HEK293 (cell line): Measurements from ENCODE around the gene CDYL2.

ENCODE experiments used
- CTCF ChIA-PET: fragments of 350-600 bp; formaldehyde crosslinking; extraction: SDS; loops from one replicate; lab custom pipeline; 2021; ENCODE audit warnings: antibody characterized with exemption; lab: Yijun Ruan, JAX
- POLR2A ChIA-PET: fragments of 300-600 bp; formaldehyde crosslinking; extraction: SDS; loops from one replicate; lab custom pipeline; 2020; ENCODE audit warnings: antibody characterized with exemption, inconsistent platforms; lab: Yijun Ruan, JAX
- H3K27ac ChIP-seq: fragments of 200-500 bp; sonication (Bioruptor generic); 2 replicates; pipeline ENCODE4 v1.5.1; 2014; ENCODE audit warnings: low read depth, low read length, control low read depth, inconsistent platforms; ENCODE audit errors: extremely low read depth
- H3K36me3 ChIP-seq, 2 experiments: fragments of 200-500 bp in 1 of 2; sonication (Bioruptor generic) in 1 of 2; 1 replicate in 1 of 2; 2 replicates in 1 of 2; pipeline ENCODE4 v1.5.1; 2014 to 2017; ENCODE audit warnings: inconsistent platforms in 2 of 2, low read length in 2 of 2; ENCODE audit not compliant: control insufficient read depth in 2 of 2, insufficient read depth in 1 of 2
- H3K4me1 ChIP-seq: fragments of 200-500 bp; sonication (Bioruptor generic); 2 replicates; pipeline ENCODE4 v1.5.1; 2014; ENCODE audit warnings: mild to moderate bottlenecking, low read length, inconsistent platforms; ENCODE audit not compliant: control insufficient read depth, insufficient read depth
- H3K4me3 ChIP-seq: 2 replicates; pipeline ENCODE4 v1.5.1; 2011; ENCODE audit warnings: low read depth, mild to moderate bottlenecking, control low read depth, low read length, moderate library complexity
- H3K9me3 ChIP-seq: fragments of 200-500 bp; sonication (Bioruptor generic); 2 replicates; pipeline ENCODE4 v1.5.1; 2014; ENCODE audit warnings: low read depth, low read length, inconsistent platforms; ENCODE audit not compliant: control insufficient read depth, insufficient read depth
- FEZF1 ChIP-seq: fragments of 450-650 bp; formaldehyde crosslinking; IDR thresholded peaks from 2 replicates; pipeline ENCODE4 v1.5.1; 2016; ENCODE audit warnings: missing biosample characterization, missing genetic modification characterization
- GLIS1 ChIP-seq: fragments of 450-650 bp; formaldehyde crosslinking; IDR thresholded peaks from 2 replicates; pipeline ENCODE4 v1.5.1; 2016; ENCODE audit warnings: missing biosample characterization, missing genetic modification characterization
- KLF10 ChIP-seq: fragments of 450-650 bp; IDR thresholded peaks from 2 replicates; pipeline ENCODE4 v1.5.1; 2018; ENCODE audit warnings: missing biosample characterization, mild to moderate bottlenecking, missing genetic modification characterization
- PATZ1 ChIP-seq: fragments of 450-650 bp; formaldehyde crosslinking; IDR thresholded peaks from 2 replicates; pipeline ENCODE4 v1.5.1; 2016; ENCODE audit warnings: missing biosample characterization, missing genetic modification characterization
- RBAK ChIP-seq: fragments of 450-650 bp; formaldehyde crosslinking; IDR thresholded peaks from 2 replicates; pipeline ENCODE4 v1.5.1; 2016; ENCODE audit warnings: missing biosample characterization, missing genetic modification characterization
- SETDB1 ChIP-seq: IDR thresholded peaks from one replicate; pipeline ENCODE4 v1.6.1; 2017; ENCODE audit warnings: mild to moderate bottlenecking, low read length, moderate library complexity, mixed read lengths; ENCODE audit not compliant: insufficient read length
- YY1 ChIP-seq: fragments of 450-650 bp; formaldehyde crosslinking; IDR thresholded peaks from 2 replicates; pipeline ENCODE4 v1.5.1; 2018; ENCODE audit warnings: missing biosample characterization, missing genetic modification characterization
- ZNF112 ChIP-seq: fragments of 450-650 bp; formaldehyde crosslinking; IDR thresholded peaks from 2 replicates; pipeline ENCODE4 v1.5.0; 2017; ENCODE audit warnings: missing biosample characterization, missing genetic modification characterization
- ZNF19 ChIP-seq: fragments of 450-650 bp; formaldehyde crosslinking; IDR thresholded peaks from 2 replicates; pipeline ENCODE4; 2016; ENCODE audit warnings: missing biosample characterization, missing genetic modification characterization, low read depth
- ZNF214 ChIP-seq: fragments of 450-650 bp; formaldehyde crosslinking; IDR thresholded peaks from 2 replicates; pipeline ENCODE4 v1.5.1; 2017; ENCODE audit warnings: missing biosample characterization, mild to moderate bottlenecking, missing genetic modification characterization, borderline replicate concordance
- ZNF398 ChIP-seq: fragments of 450-650 bp; formaldehyde crosslinking; IDR thresholded peaks from 2 replicates; pipeline ENCODE4 v1.5.1; 2017; ENCODE audit warnings: missing biosample characterization, missing genetic modification characterization
- ZNF510 ChIP-seq: fragments of 450-650 bp; formaldehyde crosslinking; IDR thresholded peaks from 2 replicates; pipeline ENCODE4 v1.5.1; 2018; ENCODE audit warnings: mild to moderate bottlenecking, missing genetic modification characterization, missing biosample characterization; ENCODE audit not compliant: insufficient replicate concordance
- ZNF549 ChIP-seq: fragments of 450-650 bp; IDR thresholded peaks from 2 replicates; pipeline ENCODE4 v1.5.1; 2018; ENCODE audit warnings: missing biosample characterization, missing genetic modification characterization, mild to moderate bottlenecking, inconsistent platforms, moderate library complexity
- ZNF560 ChIP-seq: fragments of 450-650 bp; formaldehyde crosslinking; IDR thresholded peaks from 2 replicates; pipeline ENCODE4 v1.5.1; 2017; ENCODE audit warnings: missing biosample characterization, missing genetic modification characterization, borderline replicate concordance
- ZNF585B ChIP-seq: fragments of 450-650 bp; formaldehyde crosslinking; IDR thresholded peaks from 2 replicates; pipeline ENCODE4 v1.5.1; 2016; ENCODE audit warnings: missing biosample characterization, missing genetic modification characterization
- ZNF645 ChIP-seq: fragments of 450-650 bp; formaldehyde crosslinking; IDR thresholded peaks from 2 replicates; pipeline ENCODE4; 2016; ENCODE audit warnings: missing biosample characterization, missing genetic modification characterization
- ZNF677 ChIP-seq: fragments of 450-650 bp; IDR thresholded peaks from 2 replicates; pipeline ENCODE4 v1.5.0; 2018; ENCODE audit warnings: missing biosample characterization, mild to moderate bottlenecking, missing genetic modification characterization, moderate library complexity
- ZNF707 ChIP-seq: fragments of 450-650 bp; formaldehyde crosslinking; IDR thresholded peaks from 2 replicates; pipeline ENCODE4 v1.5.1; 2016; ENCODE audit warnings: missing biosample characterization, missing genetic modification characterization
- ZNF791 ChIP-seq: fragments of 450-650 bp; formaldehyde crosslinking; IDR thresholded peaks from 2 replicates; pipeline ENCODE4 v1.5.1; 2016; ENCODE audit warnings: missing biosample characterization, missing genetic modification characterization
- ZNF830 ChIP-seq: fragments of 450-650 bp; IDR thresholded peaks from 2 replicates; pipeline ENCODE4 v1.5.0; 2018; ENCODE audit warnings: missing biosample characterization, missing genetic modification characterization, low read depth, mild to moderate bottlenecking, moderate library complexity
- ZSCAN18 ChIP-seq: fragments of 450-650 bp; formaldehyde crosslinking; IDR thresholded peaks from 2 replicates; pipeline ENCODE4 v1.5.1; 2016; ENCODE audit warnings: missing biosample characterization, missing genetic modification characterization
- ZXDB ChIP-seq: fragments of 450-650 bp; formaldehyde crosslinking; IDR thresholded peaks from 2 replicates; pipeline ENCODE4 v1.5.1; 2016; ENCODE audit warnings: missing biosample characterization, missing genetic modification characterization
- TF ChIP-seq, protein P1 (sequence below): fragments of 450-650 bp; formaldehyde crosslinking; IDR thresholded peaks from 2 replicates; pipeline ENCODE4 v1.5.1; 2016; ENCODE audit warnings: missing biosample characterization, missing genetic modification characterization, low read depth
- TF ChIP-seq, protein P2 (sequence below): fragments of 450-650 bp; formaldehyde crosslinking; IDR thresholded peaks from 2 replicates; pipeline ENCODE4 v1.5.1; 2016; ENCODE audit warnings: missing biosample characterization, missing genetic modification characterization

CDYL2 gene

DNA sequence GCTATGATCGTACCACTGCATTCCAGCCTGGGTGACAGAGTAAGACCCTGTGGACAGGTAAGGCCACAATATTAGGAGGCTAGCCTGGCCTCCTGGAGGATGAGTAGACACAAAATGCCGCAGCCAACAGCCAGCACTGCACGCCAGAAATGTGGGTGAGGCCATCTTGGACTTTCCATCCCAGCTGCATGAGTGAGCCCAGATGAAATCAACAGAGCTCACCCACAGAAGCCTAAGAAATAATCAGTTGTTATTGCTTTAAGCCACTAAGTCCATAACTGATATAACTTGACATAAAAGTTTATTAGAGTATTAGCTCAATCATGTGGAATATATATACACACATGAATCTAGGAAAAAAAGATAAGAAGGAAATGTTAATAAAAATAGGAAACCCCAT is 101.7 kb downstream of the CDYL2 start:
- CTCF ChIA-PET = interaction anchor here (1.0 kb wide), 1 partner anchor 14 kb away, joined by 4 read pairs; no protein-coding TSS in a partner anchor
- POLR2A ChIA-PET = no interaction called here
- H3K36me3 ChIP-seq = no peaks in the 10 kb centered on the region
- no peak overlapping the region for H3K4me3 ChIP-seq
- H3K27ac ChIP-seq = no peak overlapping the region
- H3K9me3 ChIP-seq = no peaks in the 10 kb centered on the region
- H3K4me1 ChIP-seq = peaks cover 4% of the 10 kb centered on the region; the same call in 1 of the 2 replicates
- no peak for TF ChIP-seq PATZ1 (tag by site-specific recombination)
- TF ChIP-seq ZNF214 (tag by site-specific recombination) = no peak
- TF ChIP-seq, protein P1, sequence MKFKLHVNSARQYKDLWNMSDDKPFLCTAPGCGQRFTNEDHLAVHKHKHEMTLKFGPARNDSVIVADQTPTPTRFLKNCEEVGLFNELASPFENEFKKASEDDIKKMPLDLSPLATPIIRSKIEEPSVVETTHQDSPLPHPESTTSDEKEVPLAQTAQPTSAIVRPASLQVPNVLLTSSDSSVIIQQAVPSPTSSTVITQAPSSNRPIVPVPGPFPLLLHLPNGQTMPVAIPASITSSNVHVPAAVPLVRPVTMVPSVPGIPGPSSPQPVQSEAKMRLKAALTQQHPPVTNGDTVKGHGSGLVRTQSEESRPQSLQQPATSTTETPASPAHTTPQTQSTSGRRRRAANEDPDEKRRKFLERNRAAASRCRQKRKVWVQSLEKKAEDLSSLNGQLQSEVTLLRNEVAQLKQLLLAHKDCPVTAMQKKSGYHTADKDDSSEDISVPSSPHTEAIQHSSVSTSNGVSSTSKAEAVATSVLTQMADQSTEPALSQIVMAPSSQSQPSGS = no peak
- TF ChIP-seq SETDB1 = no peak
- TF ChIP-seq ZNF112 (tag by site-specific recombination) = no peak
- TF ChIP-seq ZNF791 (tag by site-specific recombination) = no peak
- no peak for TF ChIP-seq ZNF585B (tag by site-specific recombination)
- TF ChIP-seq ZNF677 (tag by site-specific recombination) = no peak
- TF ChIP-seq ZNF510 (tag by site-specific recombination) = no peak
- no peak for TF ChIP-seq ZNF830
- no peak for TF ChIP-seq YY1 (tag by site-specific recombination)
- TF ChIP-seq ZNF19 = no peak
- no peak for TF ChIP-seq KLF10 (tag by site-specific recombination)
- no peak for TF ChIP-seq ZNF560
- no peak for TF ChIP-seq ZNF707 (tag by site-specific recombination)
- no peak for TF ChIP-seq ZNF549 (tag by site-specific recombination)
- TF ChIP-seq ZSCAN18 (tag by site-specific recombination) = no peak
- no peak for TF ChIP-seq RBAK (tag by site-specific recombination)

GRCh38 chr16:80700558-80700957 is 103.8 kb downstream of the CDYL2 start:
- Histone ChIP-seq H3K4me3 (no peak overlapping the region), H3K9me3 (no peaks in the 10 kb centered on the region), H3K4me1 (no peaks in the 10 kb centered on the region), H3K27ac (no peak overlapping the region), H3K36me3 (no peaks in the 10 kb centered on the region)
- ChIA-PET POLR2A (no interaction called here), CTCF (interaction anchor here (0.6 to 1.2 kb wide), 2 partner anchors 174 to 1565 kb away, joined by 4 read pairs; no protein-coding TSS in a partner anchor)
- TF ChIP-seq ZNF398 (tag by site-specific recombination) = no peak
- no peak for TF ChIP-seq ZNF645 (tag by site-specific recombination)
- no peak for TF ChIP-seq SETDB1
- TF ChIP-seq, protein P2, sequence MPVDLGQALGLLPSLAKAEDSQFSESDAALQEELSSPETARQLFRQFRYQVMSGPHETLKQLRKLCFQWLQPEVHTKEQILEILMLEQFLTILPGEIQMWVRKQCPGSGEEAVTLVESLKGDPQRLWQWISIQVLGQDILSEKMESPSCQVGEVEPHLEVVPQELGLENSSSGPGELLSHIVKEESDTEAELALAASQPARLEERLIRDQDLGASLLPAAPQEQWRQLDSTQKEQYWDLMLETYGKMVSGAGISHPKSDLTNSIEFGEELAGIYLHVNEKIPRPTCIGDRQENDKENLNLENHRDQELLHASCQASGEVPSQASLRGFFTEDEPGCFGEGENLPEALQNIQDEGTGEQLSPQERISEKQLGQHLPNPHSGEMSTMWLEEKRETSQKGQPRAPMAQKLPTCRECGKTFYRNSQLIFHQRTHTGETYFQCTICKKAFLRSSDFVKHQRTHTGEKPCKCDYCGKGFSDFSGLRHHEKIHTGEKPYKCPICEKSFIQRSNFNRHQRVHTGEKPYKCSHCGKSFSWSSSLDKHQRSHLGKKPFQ (tag by site-specific recombination) = no peak
- TF ChIP-seq FEZF1 = no peak
- no peak for TF ChIP-seq ZXDB
- no peak for TF ChIP-seq PATZ1 (tag by site-specific recombination)
- TF ChIP-seq GLIS1 (tag by site-specific recombination) = no peak
